DND-41 (cell line): ENCODE data around the gene NAPEPLD.

Source experiments
- ATAC-seq: fragments of 200-7000 bp; cut with Tn5 transposase; 3 replicates; pipeline ENCODE4 v1.9.1; 2021; ENCODE audit warnings: low read depth; ENCODE audit not compliant: insufficient read depth
- DNase-seq: peaks from one replicate; pipeline ENCODE4 v3.0.0-alpha.2; 2020
- H2AFZ ChIP-seq: 2 replicates; pipeline ENCODE4 v1.6.0; 2012; ENCODE audit warnings: low read depth, low read length
- H3K27ac ChIP-seq: 2 replicates; pipeline ENCODE4 v1.5.1; 2012; ENCODE audit warnings: low read length, inconsistent platforms
- H3K27me3 ChIP-seq: fragments of 200-600 bp; sonication (generic); 2 replicates; pipeline ENCODE4 v1.6.0; 2012; ENCODE audit warnings: low read length, mild to moderate bottlenecking, inconsistent platforms; ENCODE audit not compliant: insufficient read depth, poor library complexity
- H3K36me3 ChIP-seq: 2 replicates; pipeline ENCODE4 v1.5.1; 2012; ENCODE audit warnings: low read length, inconsistent platforms; ENCODE audit not compliant: insufficient read depth
- H3K4me1 ChIP-seq: 2 replicates; pipeline ENCODE4 v1.5.1; 2012; ENCODE audit warnings: mild to moderate bottlenecking, low read length; ENCODE audit not compliant: insufficient read depth
- H3K4me2 ChIP-seq: 2 replicates; pipeline ENCODE4 v1.6.0; 2012; ENCODE audit warnings: mild to moderate bottlenecking, moderate library complexity, low read length, inconsistent platforms; ENCODE audit not compliant: insufficient read depth
- H3K4me3 ChIP-seq, 2 experiments: fragments of 200-600 bp in 1 of 2; shearing (Covaris generic) in 1 of 2; 2 replicates each; pipeline ENCODE4 v1.5.1; 2012 to 2016; ENCODE audit warnings: inconsistent platforms in 2 of 2, low read length in 2 of 2, mild to moderate bottlenecking in 2 of 2, low read depth in 1 of 2, moderate library complexity in 1 of 2
- H3K79me2 ChIP-seq: 2 replicates; pipeline ENCODE4 v1.6.0; 2012; ENCODE audit warnings: low read length, inconsistent platforms; ENCODE audit not compliant: insufficient read depth
- H3K9ac ChIP-seq: 2 replicates; pipeline ENCODE4 v1.6.0; 2012; ENCODE audit warnings: low read depth, mild to moderate bottlenecking, inconsistent platforms, low read length, moderate library complexity
- H3K9me3 ChIP-seq: 2 replicates; pipeline ENCODE4 v1.5.1; 2012; ENCODE audit warnings: low read length, moderate library complexity, mild to moderate bottlenecking, inconsistent platforms; ENCODE audit not compliant: insufficient read depth, severe bottlenecking
- H4K20me1 ChIP-seq: 2 replicates; pipeline ENCODE4 v1.6.0; 2012; ENCODE audit warnings: low read length; ENCODE audit not compliant: insufficient read depth
- EZH2 ChIP-seq: IDR thresholded peaks from 3 replicates; pipeline ENCODE4 v1.6.1; 2012; ENCODE audit warnings: borderline replicate concordance, low read depth, mild to moderate bottlenecking, moderate library complexity, low read length, inconsistent platforms; ENCODE audit not compliant: severe bottlenecking
- TF ChIP-seq, protein P1 (sequence below): IDR thresholded peaks from 2 replicates; pipeline ENCODE4 v1.5.1; 2012; ENCODE audit warnings: borderline replicate concordance, low read length, moderate library complexity, mild to moderate bottlenecking; ENCODE audit not compliant: poor library complexity, severe bottlenecking; ENCODE audit errors: extremely low read depth

Gene NAPEPLD

DNA sequence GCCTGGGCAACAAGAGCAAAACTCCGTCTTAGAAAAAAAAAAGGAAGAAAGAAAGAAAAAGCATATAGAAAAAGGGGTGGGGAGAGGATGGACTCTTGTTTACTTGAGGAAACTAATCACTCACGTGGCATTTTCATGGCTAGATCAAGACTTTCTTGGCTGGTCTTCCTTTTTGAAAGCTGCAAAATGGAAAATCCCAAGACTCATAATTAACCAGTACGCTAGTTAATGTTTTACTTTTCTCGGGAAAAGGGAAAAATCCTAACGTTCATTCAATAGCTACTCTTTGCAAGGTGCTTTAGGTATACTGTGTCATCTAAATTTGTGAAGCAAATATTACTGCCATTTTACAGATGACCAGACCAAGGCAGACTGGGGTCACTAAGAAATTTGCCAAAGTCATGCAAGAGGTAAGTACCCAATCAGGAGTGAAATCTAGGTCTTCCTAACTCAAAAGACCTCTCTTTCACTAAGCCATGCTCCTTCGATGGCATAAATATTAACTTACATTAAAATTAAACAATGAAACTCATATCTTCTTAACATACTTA, 24.4 kb downstream of the NAPEPLD start:
- no peak overlapping the region for H3K4me2 ChIP-seq
- no peak overlapping the region for H3K27ac ChIP-seq
- no peaks in the 10 kb centered on the region for H4K20me1 ChIP-seq
- no peak overlapping the region for H3K4me3 ChIP-seq
- H3K9me3 ChIP-seq: no peaks in the 10 kb centered on the region
- TF ChIP-seq, protein P1, sequence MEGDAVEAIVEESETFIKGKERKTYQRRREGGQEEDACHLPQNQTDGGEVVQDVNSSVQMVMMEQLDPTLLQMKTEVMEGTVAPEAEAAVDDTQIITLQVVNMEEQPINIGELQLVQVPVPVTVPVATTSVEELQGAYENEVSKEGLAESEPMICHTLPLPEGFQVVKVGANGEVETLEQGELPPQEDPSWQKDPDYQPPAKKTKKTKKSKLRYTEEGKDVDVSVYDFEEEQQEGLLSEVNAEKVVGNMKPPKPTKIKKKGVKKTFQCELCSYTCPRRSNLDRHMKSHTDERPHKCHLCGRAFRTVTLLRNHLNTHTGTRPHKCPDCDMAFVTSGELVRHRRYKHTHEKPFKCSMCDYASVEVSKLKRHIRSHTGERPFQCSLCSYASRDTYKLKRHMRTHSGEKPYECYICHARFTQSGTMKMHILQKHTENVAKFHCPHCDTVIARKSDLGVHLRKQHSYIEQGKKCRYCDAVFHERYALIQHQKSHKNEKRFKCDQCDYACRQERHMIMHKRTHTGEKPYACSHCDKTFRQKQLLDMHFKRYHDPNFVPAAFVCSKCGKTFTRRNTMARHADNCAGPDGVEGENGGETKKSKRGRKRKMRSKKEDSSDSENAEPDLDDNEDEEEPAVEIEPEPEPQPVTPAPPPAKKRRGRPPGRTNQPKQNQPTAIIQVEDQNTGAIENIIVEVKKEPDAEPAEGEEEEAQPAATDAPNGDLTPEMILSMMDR: no peak
- no peak for TF ChIP-seq EZH2
- DNase-seq: no peak
- H3K4me1 ChIP-seq: no peaks in the 10 kb centered on the region
- peaks cover 61% of the 10 kb centered on the region for H3K36me3 ChIP-seq
- no peak for ATAC-seq
- H3K9ac ChIP-seq: no peak overlapping the region
- H3K27me3 ChIP-seq: no peaks in the 10 kb centered on the region
- no peak overlapping the region for H2AFZ ChIP-seq
- H3K79me2 ChIP-seq: no peaks in the 10 kb centered on the region; the same call in 1 of the 2 replicates

DNA sequence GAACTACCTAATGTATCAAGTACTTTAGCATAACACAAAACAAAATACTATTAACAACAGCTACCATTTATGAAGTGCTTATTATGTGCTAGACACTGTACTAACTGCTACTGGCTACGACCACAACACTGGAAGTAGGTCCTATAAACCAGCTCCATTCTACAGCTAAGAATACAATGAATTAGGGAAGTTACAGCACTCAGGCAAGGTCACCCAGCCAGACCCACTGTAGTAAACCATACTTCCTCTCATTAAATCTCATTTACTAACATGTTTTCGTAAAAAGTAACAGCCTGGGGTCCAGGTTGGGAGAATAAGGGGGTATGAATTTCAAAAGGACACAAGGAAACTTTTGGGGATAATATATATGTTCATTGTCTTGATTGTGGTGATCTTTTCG, 25.4 kb downstream of the NAPEPLD start:
- ATAC-seq: no peak
- Histone ChIP-seq H3K27me3 (no peaks in the 10 kb centered on the region), H3K27ac (no peak overlapping the region), H3K4me1 (no peaks in the 10 kb centered on the region), H4K20me1 (no peaks in the 10 kb centered on the region), H3K4me3 (no peak overlapping the region), H3K9me3 (no peaks in the 10 kb centered on the region), H3K4me2 (no peak overlapping the region), H2AFZ (no peak overlapping the region), H3K79me2 (no peaks in the 10 kb centered on the region; the same call in 1 of the 2 replicates), H3K9ac (no peak overlapping the region), H3K36me3 (peaks cover 66% of the 10 kb centered on the region)
- no peak for DNase-seq
- TF ChIP-seq EZH2: no peak
- TF ChIP-seq, protein P1: no peak

DNA sequence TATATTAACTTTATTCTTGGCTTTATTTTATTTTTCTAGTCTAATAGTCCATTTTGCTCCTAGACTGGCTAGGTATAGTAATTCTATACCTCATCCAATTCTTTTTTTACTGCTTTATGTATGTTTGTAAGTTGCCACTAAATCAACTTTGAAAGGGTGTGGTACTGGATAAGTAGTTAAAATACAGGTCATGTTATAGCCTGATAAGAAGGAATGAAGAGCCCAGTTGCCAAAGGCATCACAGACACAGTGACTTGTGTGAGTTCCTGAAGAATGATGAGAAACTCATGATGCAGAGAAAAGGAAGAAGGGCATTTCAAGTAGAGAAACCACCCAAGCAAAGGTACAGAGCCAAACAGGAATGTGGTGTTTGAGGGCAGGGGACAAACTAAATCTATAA, 27.3 kb downstream of the NAPEPLD start:
- no peaks in the 10 kb centered on the region for H3K27me3 ChIP-seq
- H3K79me2 ChIP-seq: no peaks in the 10 kb centered on the region; the same call in 1 of the 2 replicates
- TF ChIP-seq, protein P1: no peak
- TF ChIP-seq EZH2: no peak

More for the DNA sequence above, 27.3 kb downstream of the NAPEPLD start:
- ATAC-seq (no peak), DNase-seq (no peak)
- no peaks in the 10 kb centered on the region for H3K9me3 ChIP-seq
- no peaks in the 10 kb centered on the region for H4K20me1 ChIP-seq
- no peak overlapping the region for H3K4me3 ChIP-seq
- no peak overlapping the region for H3K4me2 ChIP-seq
- H3K27ac ChIP-seq: no peak overlapping the region
- no peaks in the 10 kb centered on the region for H3K4me1 ChIP-seq
- H2AFZ ChIP-seq: no peak overlapping the region
- peaks cover 56% of the 10 kb centered on the region for H3K36me3 ChIP-seq
- H3K9ac ChIP-seq: no peak overlapping the region
